ENCODE results near the gene NCKIPSD.

The NCKIPSD gene

GRCh38 chr3:48641396-48641795, 44.3 kb downstream of the NCKIPSD start:
- TF ChIP-seq CTCF (IDR thresholded peaks at IDR 0.05) = no peak
- H3K27ac ChIP-seq = no peak overlapping the region
- no peak overlapping the region for H3K4me3 ChIP-seq
- DNase-seq (ENCODE audit: low spot score) = no peak

GRCh38 chr3:48639944-48640606, 45.6 kb downstream of the NCKIPSD start:
- H3K27ac ChIP-seq = no peak overlapping the region
- no peak for DNase-seq (ENCODE audit: low spot score)
- no peak for TF ChIP-seq CTCF (IDR thresholded peaks at IDR 0.05)
- no peak overlapping the region for H3K4me3 ChIP-seq

GRCh38 chr3:48637305-48637704, 48.4 kb downstream of the NCKIPSD start:
- DNase-seq (ENCODE audit: low spot score) = no peak
- TF ChIP-seq CTCF (IDR thresholded peaks at IDR 0.05) = no peak
- H3K27ac ChIP-seq = no peak overlapping the region
- H3K4me3 ChIP-seq = no peak overlapping the region

GRCh38 chr3:48636149-48636655, 49.5 kb downstream of the NCKIPSD start:
- Histone ChIP-seq H3K4me3 (peak overlapping the region; percentile 100), H3K27ac (peak overlapping the region; percentile 73 to 97)
- no peak for DNase-seq (ENCODE audit: low spot score)
- TF ChIP-seq CTCF (IDR thresholded peaks at IDR 0.05) = no peak

GRCh38 chr3:48635222-48636021, 50.3 kb downstream of the NCKIPSD start, which contains the start of gene SLC26A6:
TSS of gene SLC26A6 (minus strand) at chr3:48635461. CDS start at chr3:48635393, 68 bp downstream.
- TF ChIP-seq CTCF (IDR thresholded peaks at IDR 0.05) = peak; percentile 29

GRCh38 chr3:48634661-48635221, 51.0 kb downstream of the NCKIPSD start:
- TF ChIP-seq CTCF (IDR thresholded peaks at IDR 0.05) = no peak

More at GRCh38 chr3:48635222-48636021, 50.3 kb downstream of the NCKIPSD start, which contains the start of gene SLC26A6:
- peak within 1 kb of the TSS; percentile 100 for H3K4me3 ChIP-seq
- peak within 1 kb of the TSS; percentile 73 to 97 for H3K27ac ChIP-seq
- peak; percentile 98 for DNase-seq (ENCODE audit: low spot score)

More at GRCh38 chr3:48634661-48635221, 51.0 kb downstream of the NCKIPSD start:
- peak overlapping the region; percentile 100 for H3K4me3 ChIP-seq
- DNase-seq (ENCODE audit: low spot score) = no peak
- H3K27ac ChIP-seq = peak overlapping the region; percentile 73 to 97

Measured in coronary artery (tissue), 2 donors.